ENCODE measurements around the gene TBCD. TPM values are rescaled to one million over a fixed set of nuclear protein-coding genes. Genes with fewer than 3 reads are reported as not detected.

The TBCD gene
- total RNA-seq, 1 donor from 2014 or later = 216 TPM

GRCh38 chr17:82866590-82867191 is 114.8 kb downstream of the TBCD start:
- intact Hi-C loops (cut with micrococcal nuclease) = no loop called here

GRCh38 chr17:82867763-82868325 is 116.0 kb downstream of the TBCD start:
- intact Hi-C loops (cut with micrococcal nuclease) = no loop called here

GRCh38 chr17:82868715-82869131 is 116.9 kb downstream of the TBCD start:
- intact Hi-C loops (cut with micrococcal nuclease) = no loop called here

GRCh38 chr17:82869536-82869935 is 117.7 kb downstream of the TBCD start:
- intact Hi-C loops (cut with micrococcal nuclease) = no loop called here

- intact Hi-C loops (cut with micrococcal nuclease) = no loop called here
Measured at GRCh38 chr17:82870091-82870491, 118.2 kb downstream of the TBCD start.

- intact Hi-C loops (cut with micrococcal nuclease) = no loop called here
Measured at GRCh38 chr17:82870541-82870940, 118.7 kb downstream of the TBCD start.

GRCh38 chr17:82871056-82871775 is 119.4 kb downstream of the TBCD start:
- intact Hi-C loops (cut with micrococcal nuclease) = no loop called here

- intact Hi-C loops (cut with micrococcal nuclease) = no loop called here
Measured at GRCh38 chr17:82871776-82872561, 120.1 kb downstream of the TBCD start.

GRCh38 chr17:82872591-82873520 is 121.0 kb downstream of the TBCD start:
- intact Hi-C loops (cut with micrococcal nuclease) = no loop called here

- intact Hi-C loops (cut with micrococcal nuclease) = no loop called here
Measured at GRCh38 chr17:82873521-82873920, 121.7 kb downstream of the TBCD start.

- intact Hi-C loops (cut with micrococcal nuclease) = no loop called here
Measured at GRCh38 chr17:82874011-82874835, 122.4 kb downstream of the TBCD start.

GRCh38 chr17:82875407-82875856 is 123.6 kb downstream of the TBCD start:
- intact Hi-C loops (cut with micrococcal nuclease) = no loop called here

- intact Hi-C loops (cut with micrococcal nuclease) = no loop called here
Measured at GRCh38 chr17:82876149-82876548, 124.3 kb downstream of the TBCD start.

- intact Hi-C loops (cut with micrococcal nuclease) = no loop called here
Measured at GRCh38 chr17:82876602-82877379, 124.9 kb downstream of the TBCD start.

GRCh38 chr17:82878527-82878926 is 126.7 kb downstream of the TBCD start:
- intact Hi-C loops (cut with micrococcal nuclease) = no loop called here

GRCh38 chr17:82879241-82879640 is 127.4 kb downstream of the TBCD start:
- intact Hi-C loops (cut with micrococcal nuclease) = no loop called here

GRCh38 chr17:82880620-82881323 is 128.9 kb downstream of the TBCD start:
- intact Hi-C loops (cut with micrococcal nuclease) = no loop called here

- intact Hi-C loops (cut with micrococcal nuclease) = no loop called here
Measured at GRCh38 chr17:82881324-82881823, 129.5 kb downstream of the TBCD start.
